Coronary artery (tissue), 2 donors: ENCODE measurements around the gene IL19.

Experiments
- DNase-seq: peaks from one replicate; pipeline ENCODE4 v3.0.0-alpha.2; 2017; ENCODE audit warnings: low spot score
- H3K27ac ChIP-seq, 2 donors: fragments of 200-600 bp; sonication (generic); one replicate each; pipeline ENCODE4 v1.5.1; 2016 to 2019
- H3K4me3 ChIP-seq: fragments of 200-600 bp; sonication (generic); 2 replicates; pipeline ENCODE4 v1.5.1; 2016; ENCODE audit warnings: mild to moderate bottlenecking, moderate library complexity
- TF ChIP-seq, protein P1 (sequence below): fragments of 200-600 bp; sonication (generic); IDR thresholded peaks from one replicate; pipeline ENCODE4 v1.5.1; 2019; ENCODE audit warnings: antibody characterized with exemption

Gene IL19

DNA sequence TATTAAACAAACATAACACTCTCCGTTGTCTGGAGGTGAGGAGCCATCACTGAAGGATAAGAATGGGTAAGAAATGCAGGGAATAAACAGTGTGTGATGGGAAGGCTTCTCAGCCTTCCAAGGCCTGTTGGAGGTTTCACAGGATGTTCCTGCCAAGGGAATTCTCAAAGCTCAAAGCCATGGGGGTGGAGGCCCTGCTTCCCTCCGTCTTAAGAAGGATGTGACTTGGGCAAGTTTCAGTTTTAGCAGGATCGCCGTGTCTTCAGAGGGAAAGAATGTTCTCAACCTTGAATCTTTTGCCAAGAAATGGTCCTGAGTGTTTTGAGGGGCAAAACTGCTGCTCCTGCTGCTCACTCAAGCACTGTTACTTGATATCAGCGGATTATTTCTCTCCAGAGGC lies 53.2 kb downstream of the IL19 start:
- H3K4me3 ChIP-seq: no peak overlapping the region
- H3K27ac ChIP-seq: no peak overlapping the region
- DNase-seq: no peak
- TF ChIP-seq, protein P1, sequence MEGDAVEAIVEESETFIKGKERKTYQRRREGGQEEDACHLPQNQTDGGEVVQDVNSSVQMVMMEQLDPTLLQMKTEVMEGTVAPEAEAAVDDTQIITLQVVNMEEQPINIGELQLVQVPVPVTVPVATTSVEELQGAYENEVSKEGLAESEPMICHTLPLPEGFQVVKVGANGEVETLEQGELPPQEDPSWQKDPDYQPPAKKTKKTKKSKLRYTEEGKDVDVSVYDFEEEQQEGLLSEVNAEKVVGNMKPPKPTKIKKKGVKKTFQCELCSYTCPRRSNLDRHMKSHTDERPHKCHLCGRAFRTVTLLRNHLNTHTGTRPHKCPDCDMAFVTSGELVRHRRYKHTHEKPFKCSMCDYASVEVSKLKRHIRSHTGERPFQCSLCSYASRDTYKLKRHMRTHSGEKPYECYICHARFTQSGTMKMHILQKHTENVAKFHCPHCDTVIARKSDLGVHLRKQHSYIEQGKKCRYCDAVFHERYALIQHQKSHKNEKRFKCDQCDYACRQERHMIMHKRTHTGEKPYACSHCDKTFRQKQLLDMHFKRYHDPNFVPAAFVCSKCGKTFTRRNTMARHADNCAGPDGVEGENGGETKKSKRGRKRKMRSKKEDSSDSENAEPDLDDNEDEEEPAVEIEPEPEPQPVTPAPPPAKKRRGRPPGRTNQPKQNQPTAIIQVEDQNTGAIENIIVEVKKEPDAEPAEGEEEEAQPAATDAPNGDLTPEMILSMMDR: no peak

DNA sequence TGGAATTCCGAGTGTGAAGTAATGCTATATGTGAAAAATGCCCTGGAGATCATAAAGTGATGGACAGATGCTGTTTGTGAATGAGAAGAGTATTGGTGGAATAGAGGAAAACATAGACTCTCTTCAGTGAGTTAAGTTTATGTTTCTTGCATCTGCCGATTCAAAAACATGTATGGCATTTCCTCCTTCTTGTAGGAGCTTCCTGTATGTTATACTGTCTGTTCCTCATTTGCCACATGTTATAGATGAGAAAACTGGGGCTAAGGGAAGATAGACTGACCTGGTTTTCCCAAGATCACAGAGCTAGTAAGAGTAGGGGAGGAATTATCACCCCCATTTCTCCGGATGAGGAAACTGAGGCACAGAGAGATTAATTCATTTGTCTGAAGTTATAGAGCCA lies 53.8 kb downstream of the IL19 start:
- Histone ChIP-seq H3K27ac (no peak overlapping the region), H3K4me3 (no peak overlapping the region)
- DNase-seq: no peak
- TF ChIP-seq, protein P1: no peak

DNA sequence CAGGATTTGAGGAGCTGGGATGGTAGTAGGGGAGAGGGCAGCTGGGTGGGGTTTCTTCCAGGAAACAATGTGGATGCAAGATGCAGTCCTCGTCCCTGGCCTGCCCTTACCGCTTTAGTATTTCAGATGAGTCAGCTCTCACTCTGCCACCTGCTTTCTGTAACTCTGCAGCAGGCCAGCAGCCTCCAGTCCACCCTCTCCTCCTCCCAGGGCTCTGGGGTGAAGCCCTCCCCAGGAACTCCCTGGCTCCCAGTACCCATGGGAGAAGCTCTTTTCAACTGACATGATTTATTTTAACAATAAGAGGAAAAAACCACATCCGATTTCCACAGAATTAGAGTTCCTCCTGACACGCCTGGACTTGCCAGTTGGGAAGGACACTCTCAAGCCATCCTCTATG lies 55.8 kb downstream of the IL19 start:
- DNase-seq: no peak
- H3K4me3 ChIP-seq: no peak overlapping the region
- TF ChIP-seq, protein P1: no peak
- no peak overlapping the region for H3K27ac ChIP-seq

DNA sequence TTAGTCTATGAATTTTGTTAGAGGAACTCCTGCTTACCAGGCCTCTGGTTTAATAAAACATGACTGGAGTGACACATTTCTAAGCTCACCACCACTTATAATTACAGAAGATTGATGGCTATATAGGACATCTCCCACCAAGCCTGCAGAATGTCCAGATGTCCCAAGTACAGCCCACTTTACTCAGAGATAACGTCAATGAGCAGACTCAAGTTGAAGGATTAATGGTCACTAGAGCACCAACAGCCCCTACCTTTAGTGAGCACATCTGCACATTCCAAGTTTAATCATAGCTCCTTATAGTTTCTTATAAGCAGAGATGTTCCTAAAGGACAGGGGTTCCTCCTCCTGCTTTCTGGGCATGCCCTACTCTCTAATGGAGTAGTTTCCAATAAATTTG lies 57.5 kb downstream of the IL19 start:
- DNase-seq: no peak
- H3K27ac ChIP-seq: no peak overlapping the region
- H3K4me3 ChIP-seq: no peak overlapping the region
- TF ChIP-seq, protein P1: no peak

DNA sequence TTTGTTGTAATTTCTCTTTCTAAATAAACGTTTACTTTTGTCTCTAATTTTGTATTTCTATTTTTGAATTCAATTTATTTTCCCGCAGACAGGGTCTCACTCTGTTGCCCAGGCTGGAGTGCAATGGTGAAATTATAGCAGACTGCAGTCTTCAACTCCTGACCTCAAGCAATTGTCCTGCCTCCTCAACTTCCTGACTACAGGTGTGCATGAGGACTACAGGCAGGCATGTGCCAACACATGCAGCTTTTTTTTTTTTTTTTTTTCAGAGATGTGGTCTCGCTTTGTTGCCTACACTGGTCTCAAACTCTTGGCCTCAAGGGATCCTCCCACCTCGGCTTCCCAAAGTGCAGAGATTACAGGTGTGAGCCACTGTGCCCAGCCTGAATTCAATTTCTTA lies 58.2 kb downstream of the IL19 start:
- Histone ChIP-seq H3K27ac (no peak overlapping the region), H3K4me3 (no peak overlapping the region)
- TF ChIP-seq, protein P1: no peak
- no peak for DNase-seq

DNA sequence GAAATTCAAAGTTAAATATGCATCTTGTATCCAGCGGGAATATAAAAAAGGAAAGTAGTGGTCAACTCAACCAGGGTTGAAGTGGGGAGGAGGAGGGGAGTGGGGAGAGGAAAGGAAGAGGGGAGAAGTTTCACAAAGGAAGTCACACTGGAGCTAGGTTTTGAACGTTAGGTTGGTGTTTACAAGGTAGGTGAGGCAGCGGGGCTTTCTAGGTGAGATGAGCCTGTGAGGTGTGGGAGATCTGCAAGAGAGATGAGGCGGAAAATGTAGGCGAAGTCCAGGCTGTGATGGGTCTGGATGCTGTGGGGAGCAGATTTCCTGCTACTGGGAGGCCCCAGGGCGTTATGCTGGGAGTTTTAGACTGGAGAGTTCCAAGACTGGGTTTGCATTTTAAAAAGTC lies 58.7 kb downstream of the IL19 start:
- DNase-seq: no peak
- Histone ChIP-seq H3K27ac (no peak overlapping the region), H3K4me3 (no peak overlapping the region)
- TF ChIP-seq, protein P1: no peak

DNA sequence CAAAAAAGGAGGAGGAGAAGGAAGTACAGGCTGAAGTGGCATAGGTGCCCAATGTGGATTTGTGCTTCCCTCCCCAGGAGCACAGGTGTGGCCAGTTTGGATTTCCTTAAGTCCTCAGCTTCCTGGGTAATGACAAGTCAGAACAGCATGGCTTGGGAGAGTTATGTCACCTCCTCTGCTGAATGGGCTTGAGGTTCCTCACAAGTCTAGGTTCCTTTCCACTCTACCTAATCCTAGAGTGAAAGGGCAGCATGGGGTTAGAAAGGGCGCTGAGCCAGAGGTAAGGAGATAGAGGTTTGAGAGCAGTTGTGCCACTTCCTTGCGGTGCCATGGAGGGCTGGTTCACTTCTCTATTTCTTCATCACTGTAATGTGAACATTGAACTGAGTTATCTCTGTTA lies 59.3 kb downstream of the IL19 start:
- H3K4me3 ChIP-seq: no peak overlapping the region
- no peak for DNase-seq
- TF ChIP-seq, protein P1: no peak
- H3K27ac ChIP-seq: no peak overlapping the region
